K562 (cell line): ENCODE results near the gene AGGF1. TPM values are rescaled to one million over a fixed set of nuclear protein-coding genes. Genes with fewer than 3 reads are reported as not detected.

Experiments
- ATAC-seq: fragments of 200-7000 bp; cut with Tn5 transposase; 3 replicates; pipeline ENCODE4 v1.9.1; 2020; ENCODE audit warnings: moderate library complexity
- BruUV-seq: library from RNA; stranded (reverse); fragments of 400-500 nt; replicated peaks from 2 replicates; lab custom pipeline; 2021; lab: Mats Ljungman, UMichigan
- CTCF ChIA-PET: fragments of 300-600 bp; formaldehyde crosslinking; extraction: SDS; loops from one replicate; lab custom pipeline; 2021; ENCODE audit warnings: low intra/inter-chr PET ratio; lab: Yijun Ruan, JAX
- POLR2A ChIA-PET: fragments of 300-600, 350-650 bp; sonication (Branson Sonifier 250); formaldehyde crosslinking; extraction: SDS; loops from one replicate; lab custom pipeline; 2021; ENCODE audit warnings: antibody characterized with exemption, inconsistent platforms; lab: Yijun Ruan, JAX
- DNase-seq, 4 experiments: peaks; one replicate each; pipeline versions ENCODE4 v3.0.0 to v3.0.0-alpha.2; 2011 to 2018; ENCODE audit warnings: low spot score in 3 of 4, mixed read lengths in 3 of 4; ENCODE audit errors: extremely low read depth in 1 of 4
- FAIRE-seq: peaks from 2 replicates; lab custom pipeline; 2011; peaks lifted over from hg19 to GRCh38; lab: Jason Lieb, UNC
- H2AFZ ChIP-seq: 2 replicates; pipeline ENCODE4 v1.6.0; 2011; ENCODE audit warnings: low read depth, low read length, control low read depth, inconsistent platforms
- H3K27ac ChIP-seq: fragments of 200-600 bp; 3 replicates; pipeline ENCODE4 v1.8.0; 2011; ENCODE audit warnings: low read depth, mild to moderate bottlenecking, control low read depth, inconsistent platforms, low read length, moderate library complexity, mixed read lengths; ENCODE audit errors: extremely low read depth
- H3K27me3 ChIP-seq, 2 experiments: fragments of 300-600 bp in 1 of 2; 2 replicates in 1 of 2; 3 replicates in 1 of 2; pipeline versions ENCODE4 v1.6.0 to v1.8.0; 2011; ENCODE audit warnings: inconsistent platforms in 2 of 2, low read length in 2 of 2, mild to moderate bottlenecking in 1 of 2, mixed read lengths in 1 of 2, moderate library complexity in 1 of 2; ENCODE audit not compliant: control insufficient read depth in 2 of 2, insufficient read depth in 2 of 2
- H3K36me3 ChIP-seq: fragments of 300-600 bp; 3 replicates; pipeline ENCODE4 v1.8.0; 2011; ENCODE audit warnings: mild to moderate bottlenecking, low read length, inconsistent platforms; ENCODE audit not compliant: control insufficient read depth, insufficient read depth
- H3K4me1 ChIP-seq, 2 experiments: fragments of 200-600 bp in 1 of 2; replicated peaks in 1 of 2; 2 replicates in 1 of 2; 3 replicates in 1 of 2; pipeline versions ENCODE4 v1.5.1 to v1.8.0; 2011; ENCODE audit warnings: inconsistent platforms in 2 of 2, low read length in 2 of 2, mild to moderate bottlenecking in 1 of 2, mixed read lengths in 1 of 2, moderate library complexity in 1 of 2; ENCODE audit not compliant: control insufficient read depth in 2 of 2, insufficient read depth in 2 of 2
- H3K4me2 ChIP-seq: 2 replicates; pipeline ENCODE4 v1.6.1; 2011; ENCODE audit warnings: low read length, control low read depth, inconsistent platforms, mixed read lengths; ENCODE audit not compliant: insufficient read depth
- H3K4me3 ChIP-seq: fragments of 200-600 bp; sonication (generic), shearing (Covaris generic); 2 replicates; pipeline ENCODE4 v1.5.1; 2016; ENCODE audit warnings: control low read depth, inconsistent platforms
- H3K79me2 ChIP-seq: fragments of 200-600 bp; 3 replicates; pipeline ENCODE4 v1.8.0; 2011; ENCODE audit warnings: low read length, inconsistent platforms; ENCODE audit not compliant: control insufficient read depth, insufficient read depth
- H3K9ac ChIP-seq, 2 experiments: 2 replicates each; pipeline versions ENCODE4 v1.6.0 to v1.6.1; 2011; ENCODE audit warnings: low read depth in 2 of 2, low read length in 2 of 2, control low read depth in 1 of 2, inconsistent platforms in 1 of 2, mild to moderate bottlenecking in 1 of 2, mixed read lengths in 1 of 2; ENCODE audit not compliant: insufficient read depth in 1 of 2
- H3K9me1 ChIP-seq: one replicate; pipeline ENCODE4 v1.6.0; 2011; ENCODE audit warnings: inconsistent platforms, mild to moderate bottlenecking, low read length, moderate library complexity; ENCODE audit not compliant: control insufficient read depth, insufficient read depth
- H3K9me3 ChIP-seq: replicated peaks from 2 replicates; pipeline ENCODE4 v1.5.1; 2011; ENCODE audit warnings: low read depth, low read length, inconsistent platforms; ENCODE audit not compliant: control insufficient read depth, insufficient read depth
- H4K20me1 ChIP-seq: replicated peaks from 2 replicates; pipeline ENCODE4 v1.6.1; 2011; ENCODE audit warnings: low read length, inconsistent platforms, mixed read lengths; ENCODE audit not compliant: control insufficient read depth, insufficient read depth
- BCOR ChIP-seq: fragments of 450-650 bp; IDR thresholded peaks from 2 replicates; pipeline ENCODE4 v1.6.1; 2016
- CHD1 ChIP-seq: fragments of 200-600 bp; sonication (generic); IDR thresholded peaks from one replicate; pipeline ENCODE4 v1.6.1; 2012; ENCODE audit warnings: mild to moderate bottlenecking, moderate library complexity, low read length, inconsistent platforms
- DPF2 ChIP-seq: fragments of 450-650 bp; IDR thresholded peaks from 2 replicates; pipeline ENCODE4 v1.6.1; 2016
- JUND ChIP-seq, 2 experiments: IDR thresholded peaks; 2 replicates in 1 of 2; 3 replicates in 1 of 2; pipeline ENCODE4 v1.6.1; 2011; ENCODE audit warnings: borderline replicate concordance in 2 of 2, low read depth in 2 of 2, low read length in 2 of 2, improper control_type of control experiment in 1 of 2, missing biosample characterization in 1 of 2, missing genetic modification characterization in 1 of 2, missing genetic modification reagents in 1 of 2
- ZNF431 ChIP-seq: sonication (generic); formaldehyde crosslinking; IDR thresholded peaks from 2 replicates; pipeline ENCODE4 v1.8.0; 2022; ENCODE audit warnings: mild to moderate bottlenecking, missing genetic modification reagents
- WGBS: fragments of 100-300 bp; shearing (Covaris generic); methylation state at CpG from one replicate; pipeline ENCODE4 v1.1.6; 2016; ENCODE audit warnings: low coverage, mixed read lengths; ENCODE audit not compliant: insufficient coverage; ENCODE audit errors: missing lambda C conversion rate; 5-methylcytosine and 5-hydroxymethylcytosine counted together
- in situ Hi-C: fragments of 300-500 bp; cut with MboI; formaldehyde crosslinking; loops from 4 replicates; pipeline ENCODE4 v1.15.0; 2018; ENCODE audit warnings: inconsistent platforms, mixed read lengths
- intact Hi-C: fragments of 100-400 bp; cut with micrococcal nuclease; formaldehyde crosslinking; loops from 2 replicates; pipeline ENCODE4 v1.14.2; 2022
- polyA plus RNA-seq, 8 experiments: library from polyadenylated mRNA; depleted of rRNA in 4 of 8; stranded (reverse) in 5 of 8; unstranded in 3 of 8; fragments of >200 nt; fragmentation: Nextera tagmentation in 2 of 8; fragmentation: Illumina TruSeq in 1 of 8; extraction: Ambion mirVana in 2 of 8; extraction: Trizol in 1 of 8; gene quantifications; 2 replicates each; pipeline versions ENCODE4 v1.2.1 to v1.2.3, GENCODE V29; 2011 to 2014; ENCODE audit warnings: inconsistent platforms in 1 of 8, missing spikeins in 1 of 8
- total RNA-seq, 7 experiments: library from RNA; depleted of rRNA in 6 of 7; stranded (reverse); fragments of >200 nt in 6 of 7; fragmentation: Illumina TruSeq in 2 of 7; extraction: Trizol in 2 of 7; gene quantifications; 2 replicates each; pipeline versions ENCODE4 v1.2.1 to v1.2.3, GENCODE V29; 2011 to 2021; ENCODE audit warnings: low replicate concordance in 1 of 7

AGGF1 gene
- total and polyA plus RNA-seq, 9 of the 15 experiments (the other 6 are each of a cell fraction or from before 2014, with no cell fraction given), result 5.2 to 20.4 (median 13.4) TPM

DNA sequence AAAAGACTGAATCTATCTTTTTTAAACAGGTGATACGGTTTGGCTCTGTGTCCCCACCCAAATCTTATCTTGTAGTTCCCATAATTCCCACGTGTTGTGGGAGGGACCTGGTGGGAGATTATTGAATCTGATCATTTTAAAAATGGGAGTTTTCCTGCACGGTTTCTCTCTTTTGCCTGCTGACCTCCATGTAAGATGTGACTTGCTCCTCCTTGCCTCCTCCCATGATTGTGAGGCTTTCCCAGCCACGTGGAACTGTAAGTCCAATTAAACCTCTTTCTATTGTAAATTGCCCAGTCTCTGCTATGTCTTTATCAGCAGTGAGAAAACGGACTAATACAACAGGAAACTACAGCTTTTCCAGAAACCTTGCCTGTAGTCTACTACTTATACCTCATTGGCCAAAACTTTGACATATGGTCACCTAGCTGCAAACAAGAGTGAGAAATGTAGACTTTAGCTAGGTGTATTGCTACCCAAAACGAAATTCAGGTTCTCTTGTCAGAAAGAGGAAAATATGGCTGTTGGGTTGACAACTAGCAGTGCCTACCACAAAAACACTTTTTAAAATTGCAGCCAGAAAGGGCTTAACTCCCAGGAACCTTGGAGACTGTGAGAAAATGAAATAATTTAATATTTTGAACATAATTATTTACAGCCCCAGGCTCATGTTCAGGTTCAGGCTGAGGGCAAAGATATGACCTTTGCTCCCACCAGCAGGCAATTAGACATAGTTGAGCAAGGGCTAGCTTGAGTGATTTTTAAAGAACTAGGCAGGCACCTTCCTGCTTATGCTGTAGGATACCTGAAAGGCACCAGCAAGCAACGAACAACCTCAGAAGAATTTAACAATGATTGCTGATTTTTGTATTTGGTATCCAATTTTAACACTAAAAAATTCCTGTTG is 7.4 kb upstream of the AGGF1 start:
- no peaks in the 10 kb centered on the region for H3K4me1 ChIP-seq
- no peak overlapping the region for H3K27ac ChIP-seq
- in situ Hi-C loops (no loop called here), intact Hi-C loops (no loop called here)
- no peaks in the 10 kb centered on the region for H3K9me3 ChIP-seq
- H4K20me1 ChIP-seq, result no peaks in the 10 kb centered on the region
- no TSS peak for BruUV-seq
- ChIA-PET CTCF (no interaction called here), POLR2A (interaction anchor here (1.2 kb wide), 1 partner anchor 21 kb away, joined by 3 read pairs; no protein-coding TSS in a partner anchor)
- H3K9me1 ChIP-seq, result no peaks in the 10 kb centered on the region
- FAIRE-seq (no peak), ATAC-seq (no peak), DNase-seq (no peak)
- H3K79me2 ChIP-seq, result no peaks in the 10 kb centered on the region
- TF ChIP-seq CHD1 (no peak), BCOR (no peak), ZNF431 (peak; percentile 90), DPF2 (no peak), JUND (IDR thresholded peaks at IDR 0.05; ENCODE audit: borderline replicate concordance, low read depth, low read length) (no peak), JUND (tag; IDR thresholded peaks at IDR 0.05; ENCODE audit: borderline replicate concordance, low read depth, low read length) (no peak)
- no peak overlapping the region for H3K4me3 ChIP-seq
- WGBS, result 2% methylated on average over 7 of the region's 7 CpGs
- no peak overlapping the region for H3K9ac ChIP-seq
- no peaks in the 10 kb centered on the region for H3K36me3 ChIP-seq
- no peak overlapping the region for H3K4me2 ChIP-seq
- no peaks in the 10 kb centered on the region for H3K27me3 ChIP-seq
- no peak overlapping the region for H2AFZ ChIP-seq
